Astrocyte (in vitro differentiated cells and primary cell): ENCODE measurements around the gene LRMDA.

Source experiments
- CTCF ChIP-seq: IDR thresholded peaks from 2 replicates; pipeline ENCODE4 v1.5.1; 2011; ENCODE audit warnings: low read depth, mild to moderate bottlenecking, inconsistent platforms, low read length, moderate library complexity; ENCODE audit not compliant: insufficient read depth
- EZH2 ChIP-seq: IDR thresholded peaks from 2 replicates; pipeline ENCODE4 v1.6.1; 2012; ENCODE audit warnings: mild to moderate bottlenecking, low read length, inconsistent platforms; ENCODE audit not compliant: insufficient read depth

- no peak for TF ChIP-seq CTCF
- no peak for TF ChIP-seq EZH2
Observed at GRCh38 chr10:76297780-76298281, 866.4 kb downstream of the LRMDA start.
